Neutrophil (primary cell): ENCODE data around the gene MYBBP1A.

Experiments used
- H3K27ac ChIP-seq: fragments of 200-600 bp; sonication (generic); 2 replicates; pipeline ENCODE4 v1.5.1; 2016; ENCODE audit warnings: mild to moderate bottlenecking, moderate library complexity
- H3K27me3 ChIP-seq: fragments of 200-600 bp; sonication (generic); 2 replicates; pipeline ENCODE4 v1.6.0; 2016; ENCODE audit warnings: mild to moderate bottlenecking
- H3K36me3 ChIP-seq: fragments of 200-600 bp; sonication (generic); 2 replicates; pipeline ENCODE4 v1.5.1; 2017
- H3K4me1 ChIP-seq, 2 experiments: fragments of 200-600 bp in 1 of 2; sonication (generic) in 1 of 2; 1 replicate in 1 of 2; 2 replicates in 1 of 2; pipeline versions ENCODE4 v1.5.1 to v1.6.1; 2013 to 2016; ENCODE audit warnings: low read depth in 1 of 2, low read length in 1 of 2, mild to moderate bottlenecking in 1 of 2, moderate library complexity in 1 of 2; ENCODE audit not compliant: control insufficient read depth in 1 of 2, insufficient read depth in 1 of 2
- H3K4me3 ChIP-seq, 2 experiments: fragments of 200-600 bp in 1 of 2; sonication (generic) in 1 of 2; 1 replicate in 1 of 2; 2 replicates in 1 of 2; pipeline ENCODE4 v1.5.1; 2013 to 2016; ENCODE audit warnings: low read depth in 1 of 2, low read length in 1 of 2, mild to moderate bottlenecking in 1 of 2, moderate library complexity in 1 of 2
- H3K9me3 ChIP-seq: fragments of 200-600 bp; sonication (generic); 2 replicates; pipeline ENCODE4 v1.5.1; 2016
- TF ChIP-seq, protein P1 (sequence below): fragments of 200-600 bp; sonication (generic); IDR thresholded peaks from 2 replicates; pipeline ENCODE4 v1.5.1; 2016; ENCODE audit warnings: antibody characterized with exemption

Gene MYBBP1A

DNA sequence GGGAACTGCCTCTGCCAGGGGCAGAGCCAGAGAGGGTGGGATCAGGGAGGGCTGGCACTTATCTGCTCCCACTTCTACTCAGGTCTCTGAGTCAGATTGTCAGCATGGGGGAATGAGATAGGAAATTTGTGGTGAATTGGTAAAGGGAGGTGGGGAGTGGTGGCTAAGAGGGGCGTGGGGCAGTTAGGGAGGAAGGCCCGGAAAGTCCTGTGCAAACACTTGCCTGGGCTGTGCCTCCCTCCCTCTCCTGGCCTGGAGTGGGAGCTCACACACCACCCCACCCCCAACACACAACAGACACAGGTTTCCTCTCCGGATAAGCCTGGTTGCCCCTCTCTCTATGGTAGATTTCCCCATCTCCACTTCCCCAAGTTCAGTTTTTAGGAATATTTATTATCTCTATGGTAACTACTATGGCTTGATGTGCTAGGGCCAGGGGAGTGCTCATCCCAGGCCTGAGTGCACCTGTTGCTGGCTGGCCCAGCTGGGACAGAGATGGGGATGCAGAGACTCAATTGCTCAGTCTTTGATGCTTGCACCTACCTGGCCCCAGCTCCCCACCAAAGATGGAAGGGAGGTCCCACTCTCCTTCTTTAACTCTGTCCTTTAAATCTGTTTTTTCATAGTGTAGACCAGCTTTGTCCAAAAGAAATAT is 53.8 kb downstream of the MYBBP1A start:
- Histone ChIP-seq H3K4me3 (no peak overlapping the region), H3K27me3 (no peaks in the 10 kb centered on the region), H3K36me3 (no peaks in the 10 kb centered on the region), H3K4me1 (peaks cover 49 to 59% of the 10 kb centered on the region in 2 experiments), H3K9me3 (no peaks in the 10 kb centered on the region), H3K27ac (no peak overlapping the region)
- TF ChIP-seq, protein P1, sequence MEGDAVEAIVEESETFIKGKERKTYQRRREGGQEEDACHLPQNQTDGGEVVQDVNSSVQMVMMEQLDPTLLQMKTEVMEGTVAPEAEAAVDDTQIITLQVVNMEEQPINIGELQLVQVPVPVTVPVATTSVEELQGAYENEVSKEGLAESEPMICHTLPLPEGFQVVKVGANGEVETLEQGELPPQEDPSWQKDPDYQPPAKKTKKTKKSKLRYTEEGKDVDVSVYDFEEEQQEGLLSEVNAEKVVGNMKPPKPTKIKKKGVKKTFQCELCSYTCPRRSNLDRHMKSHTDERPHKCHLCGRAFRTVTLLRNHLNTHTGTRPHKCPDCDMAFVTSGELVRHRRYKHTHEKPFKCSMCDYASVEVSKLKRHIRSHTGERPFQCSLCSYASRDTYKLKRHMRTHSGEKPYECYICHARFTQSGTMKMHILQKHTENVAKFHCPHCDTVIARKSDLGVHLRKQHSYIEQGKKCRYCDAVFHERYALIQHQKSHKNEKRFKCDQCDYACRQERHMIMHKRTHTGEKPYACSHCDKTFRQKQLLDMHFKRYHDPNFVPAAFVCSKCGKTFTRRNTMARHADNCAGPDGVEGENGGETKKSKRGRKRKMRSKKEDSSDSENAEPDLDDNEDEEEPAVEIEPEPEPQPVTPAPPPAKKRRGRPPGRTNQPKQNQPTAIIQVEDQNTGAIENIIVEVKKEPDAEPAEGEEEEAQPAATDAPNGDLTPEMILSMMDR: no peak

DNA sequence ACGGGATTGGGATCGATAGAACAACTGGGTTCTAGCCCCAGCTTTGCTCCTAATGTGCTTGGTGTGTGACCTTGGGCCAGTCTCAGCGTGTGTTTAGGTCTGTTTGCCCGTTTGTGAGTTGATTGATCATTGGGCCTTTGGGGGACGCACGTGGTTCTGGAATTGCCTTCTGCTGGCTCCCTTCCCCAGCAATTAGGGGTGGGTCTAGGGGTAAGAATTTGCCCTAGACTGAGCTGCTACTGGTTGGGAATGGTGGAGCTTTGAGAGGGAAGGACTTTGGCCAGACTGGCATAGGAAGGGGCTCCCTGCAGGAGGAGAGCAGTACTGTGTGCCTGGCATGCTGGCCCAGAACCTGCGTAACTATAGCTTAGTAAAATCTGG is 55.0 kb downstream of the MYBBP1A start:
- Histone ChIP-seq H3K27me3 (no peaks in the 10 kb centered on the region), H3K4me1 (peaks cover 47% of the 10 kb centered on the region in 2 experiments), H3K27ac (no peak overlapping the region), H3K9me3 (no peaks in the 10 kb centered on the region), H3K4me3 (peak overlapping the region; percentile 72 to 73), H3K36me3 (no peaks in the 10 kb centered on the region)
- TF ChIP-seq, protein P1: no peak

DNA sequence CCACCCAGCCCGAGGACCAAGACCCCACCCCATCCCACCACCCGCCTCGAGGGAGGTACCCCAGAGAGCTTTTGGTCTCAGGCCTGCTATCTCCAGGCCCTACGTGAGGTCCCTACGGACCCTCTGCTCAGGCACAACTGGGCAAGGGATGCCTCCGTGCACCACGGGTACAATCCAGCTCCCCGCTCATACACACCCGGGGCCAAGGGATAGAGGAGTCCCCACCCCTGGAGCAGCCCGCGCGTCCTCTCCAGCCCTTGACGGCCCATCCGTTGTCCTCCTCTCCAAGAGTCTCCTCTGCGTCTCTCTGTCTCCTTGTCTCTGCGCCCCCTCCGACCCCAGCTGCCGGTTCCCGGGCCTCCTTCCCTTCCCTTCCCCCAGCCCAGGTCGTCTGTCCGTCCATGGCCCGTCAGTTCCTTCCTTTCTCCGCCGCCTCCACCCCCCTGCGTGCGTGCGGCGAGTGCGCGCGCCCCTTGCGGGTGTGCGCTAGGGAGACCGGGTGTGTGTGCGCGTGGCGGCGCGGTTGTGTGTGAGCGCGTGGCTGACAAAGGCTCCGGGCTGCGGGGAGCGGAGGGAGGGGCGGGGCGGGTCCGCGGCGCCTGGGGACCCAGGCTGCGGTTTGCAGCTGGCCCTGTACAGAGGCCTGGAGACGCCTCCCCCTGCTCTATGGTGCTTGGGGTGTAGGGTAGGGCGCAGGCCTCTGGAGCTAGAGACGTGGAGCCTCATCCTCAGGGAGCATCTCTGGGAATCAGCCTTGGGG is 55.6 kb downstream of the MYBBP1A start:
- no peaks in the 10 kb centered on the region for H3K27me3 ChIP-seq
- peak overlapping the region; percentile 61 for H3K27ac ChIP-seq
- peaks cover 41% of the 10 kb centered on the region in 2 experiments for H3K4me1 ChIP-seq
- no peaks in the 10 kb centered on the region for H3K9me3 ChIP-seq
- peak overlapping the region; percentile 72 to 73 for H3K4me3 ChIP-seq
- no peaks in the 10 kb centered on the region for H3K36me3 ChIP-seq
- TF ChIP-seq, protein P1: peak; percentile 26

DNA sequence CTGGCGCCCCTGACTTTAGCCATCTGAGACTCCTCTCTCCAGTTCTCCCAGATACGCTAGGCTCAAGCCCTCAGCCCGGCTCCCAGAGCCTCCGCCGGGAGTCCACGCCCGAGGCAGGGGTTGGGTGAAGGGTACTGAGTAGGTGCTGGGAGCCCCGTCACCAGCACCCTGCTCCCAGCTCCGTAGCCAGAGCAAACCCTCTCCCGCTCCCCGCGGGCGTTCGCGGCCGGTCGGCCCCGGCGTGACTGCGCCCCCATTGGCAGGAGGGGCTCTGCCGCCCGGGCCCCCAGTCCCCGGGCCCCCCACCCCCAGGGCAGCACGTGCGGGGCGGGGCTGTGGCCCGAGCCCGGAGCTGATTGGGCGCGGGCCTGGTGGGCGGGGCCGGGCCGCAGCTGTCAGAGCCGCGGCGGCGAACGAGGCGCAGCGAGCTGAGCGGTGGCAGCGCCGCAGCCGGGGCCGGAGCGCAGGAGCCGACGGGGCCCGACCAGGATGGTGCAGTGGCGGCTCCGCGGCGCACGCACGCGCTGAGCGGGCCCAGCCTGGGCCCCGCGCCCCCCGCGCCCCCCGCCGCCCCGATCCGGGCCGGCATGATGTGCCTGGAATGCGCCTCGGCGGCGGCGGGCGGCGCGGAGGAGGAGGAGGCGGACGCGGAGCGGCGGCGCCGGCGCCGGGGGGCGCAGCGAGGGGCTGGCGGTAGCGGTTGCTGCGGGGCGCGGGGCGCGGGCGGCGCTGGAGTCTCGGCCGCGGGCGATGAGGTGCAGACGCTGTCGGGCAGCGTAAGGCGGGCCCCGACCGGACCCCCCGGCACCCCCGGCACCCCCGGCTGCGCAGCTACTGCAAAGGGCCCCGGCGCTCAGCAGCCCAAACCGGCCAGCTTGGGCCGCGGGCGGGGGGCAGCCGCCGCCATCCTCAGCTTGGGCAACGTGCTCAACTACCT is 56.5 kb downstream of the MYBBP1A start, which contains the start of gene SPNS2:
Gene SPNS2, plus strand, starts transcription at position 421 of the 937 bp plus-strand sequence. Its CDS starts 167 bp downstream, at position 588.
- no peaks in the 10 kb centered on the region for H3K27me3 ChIP-seq
- H3K4me1 ChIP-seq: peaks cover 32 to 33% of the 10 kb centered on the region in 2 experiments
- peak within 1 kb of the TSS; percentile 61 for H3K27ac ChIP-seq
- TF ChIP-seq, protein P1: no peak
- no peaks in the 10 kb centered on the region for H3K36me3 ChIP-seq
- H3K4me3 ChIP-seq: peak within 1 kb of the TSS; percentile 72 to 73
- no peaks in the 10 kb centered on the region for H3K9me3 ChIP-seq

DNA sequence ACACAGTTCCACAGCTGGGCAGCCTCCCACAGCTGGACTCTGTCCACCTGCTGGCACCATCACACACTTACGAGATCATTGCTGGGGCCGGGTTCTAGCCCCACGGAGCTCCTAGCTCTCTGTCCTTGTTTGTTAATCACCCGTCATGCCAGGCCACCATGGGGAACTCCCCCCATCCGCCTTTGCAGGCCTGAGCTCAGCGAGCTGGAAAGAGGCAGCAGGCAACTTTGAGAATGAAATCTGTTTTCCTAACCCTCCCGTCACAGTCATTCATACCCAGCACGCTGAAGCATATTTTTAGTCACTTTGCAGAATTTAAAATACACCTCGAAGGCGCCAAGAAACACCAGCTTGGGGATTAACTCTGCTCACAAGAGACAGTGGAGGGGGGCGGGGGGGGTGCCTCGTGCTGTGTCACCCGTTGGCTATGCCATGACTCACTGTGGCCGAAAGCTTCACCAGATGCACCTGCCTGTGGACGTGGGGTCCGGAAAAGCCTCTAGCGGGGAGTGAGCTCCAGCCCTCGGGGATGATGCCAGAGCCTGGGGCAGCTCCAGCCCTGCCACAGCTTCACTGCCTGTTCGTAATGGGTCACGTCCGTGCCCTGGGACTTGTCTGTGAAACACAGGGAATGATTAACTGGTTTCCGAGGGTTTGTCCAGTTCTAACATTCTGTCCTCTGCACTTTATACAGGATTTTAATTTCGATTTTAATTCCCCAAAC is 57.9 kb downstream of the MYBBP1A start:
- TF ChIP-seq, protein P1: no peak
- no peak overlapping the region for H3K27ac ChIP-seq
- peaks cover 37 to 41% of the 10 kb centered on the region in 2 experiments for H3K4me1 ChIP-seq
- H3K4me3 ChIP-seq: no peak overlapping the region
- no peaks in the 10 kb centered on the region for H3K36me3 ChIP-seq
- no peaks in the 10 kb centered on the region for H3K9me3 ChIP-seq
- H3K27me3 ChIP-seq: no peaks in the 10 kb centered on the region
